Astrocyte (in vitro differentiated cells and primary cell): ENCODE results near the gene COA4. TPM values are rescaled to one million over a fixed set of nuclear protein-coding genes. Genes with fewer than 3 reads are reported as not detected.

Source experiments
- DNase-seq: peaks from one replicate; pipeline ENCODE4 v3.0.0-alpha.2; 2010; ENCODE audit warnings: low read depth
- FAIRE-seq: peaks from 2 replicates; lab custom pipeline; 2011; peaks lifted over from hg19 to GRCh38; lab: Jason Lieb, UNC
- H2AFZ ChIP-seq: 2 replicates; pipeline ENCODE4 v1.6.0; 2012; ENCODE audit warnings: low read depth, low read length, inconsistent platforms
- H3K27ac ChIP-seq: 2 replicates; pipeline ENCODE4 v1.5.1; 2011; ENCODE audit warnings: low read depth, low read length, inconsistent platforms
- H3K27me3 ChIP-seq: 2 replicates; pipeline ENCODE4 v1.6.0; 2011; ENCODE audit warnings: low read length, inconsistent platforms; ENCODE audit not compliant: insufficient read depth
- H3K36me3 ChIP-seq: 2 replicates; pipeline ENCODE4 v1.5.1; 2011; ENCODE audit warnings: low read length, inconsistent platforms; ENCODE audit not compliant: insufficient read depth
- H3K4me1 ChIP-seq: 2 replicates; pipeline ENCODE4 v1.5.1; 2011; ENCODE audit warnings: low read length, inconsistent platforms; ENCODE audit not compliant: insufficient read depth
- H3K4me2 ChIP-seq: 2 replicates; pipeline ENCODE4 v1.6.0; 2012; ENCODE audit warnings: low read length, inconsistent platforms
- H3K4me3 ChIP-seq: 2 replicates; pipeline ENCODE4 v1.5.1; 2011; ENCODE audit warnings: low read depth, mild to moderate bottlenecking, low read length, inconsistent platforms; ENCODE audit not compliant: insufficient read depth
- H3K79me2 ChIP-seq: 2 replicates; pipeline ENCODE4 v1.6.0; 2012; ENCODE audit warnings: mild to moderate bottlenecking, low read length, inconsistent platforms; ENCODE audit not compliant: insufficient read depth
- H3K9ac ChIP-seq: 2 replicates; pipeline ENCODE4 v1.6.0; 2012; ENCODE audit warnings: mild to moderate bottlenecking, low read length, inconsistent platforms
- H3K9me3 ChIP-seq: 2 replicates; pipeline ENCODE4 v1.5.1; 2012; ENCODE audit warnings: low read depth, mild to moderate bottlenecking, low read length, inconsistent platforms; ENCODE audit not compliant: insufficient read depth
- H4K20me1 ChIP-seq: 2 replicates; pipeline ENCODE4 v1.6.0; 2012; ENCODE audit warnings: low read length, inconsistent platforms; ENCODE audit not compliant: insufficient read depth
- H3K27ac Mint-ChIP-seq: one replicate; pipeline ENCODE4 v1.8.0; 2021; ENCODE audit warnings: mild to moderate bottlenecking, mixed read lengths; ENCODE audit not compliant: unreplicated experiment
- H3K27me3 Mint-ChIP-seq: one replicate; pipeline ENCODE4 v1.8.0; 2021; ENCODE audit warnings: low read depth, mixed read lengths; ENCODE audit not compliant: unreplicated experiment
- H3K36me3 Mint-ChIP-seq: one replicate; pipeline ENCODE4 v1.8.0; 2021; ENCODE audit warnings: low read depth, mixed read lengths; ENCODE audit not compliant: unreplicated experiment
- H3K4me1 Mint-ChIP-seq: one replicate; pipeline ENCODE4 v1.8.0; 2021; ENCODE audit warnings: low read depth, mixed read lengths; ENCODE audit not compliant: unreplicated experiment
- H3K4me3 Mint-ChIP-seq: one replicate; pipeline ENCODE4 v1.8.0; 2021; ENCODE audit warnings: mild to moderate bottlenecking, moderate library complexity, mixed read lengths; ENCODE audit not compliant: unreplicated experiment
- H3K9me3 Mint-ChIP-seq: one replicate; pipeline ENCODE4 v1.8.0; 2021; ENCODE audit warnings: mild to moderate bottlenecking, mixed read lengths; ENCODE audit not compliant: unreplicated experiment
- CTCF ChIP-seq: IDR thresholded peaks from 2 replicates; pipeline ENCODE4 v1.5.1; 2011; ENCODE audit warnings: low read depth, mild to moderate bottlenecking, inconsistent platforms, low read length, moderate library complexity; ENCODE audit not compliant: insufficient read depth
- EZH2 ChIP-seq: IDR thresholded peaks from 2 replicates; pipeline ENCODE4 v1.6.1; 2012; ENCODE audit warnings: mild to moderate bottlenecking, low read length, inconsistent platforms; ENCODE audit not compliant: insufficient read depth
- total RNA-seq: library from RNA; stranded (reverse); gene quantifications from 2 replicates; pipeline ENCODE4 v1.2.1, GENCODE V29; 2021

COA4 gene
- total RNA-seq, 1 donor from 2014 or later: 59.0 TPM

DNA sequence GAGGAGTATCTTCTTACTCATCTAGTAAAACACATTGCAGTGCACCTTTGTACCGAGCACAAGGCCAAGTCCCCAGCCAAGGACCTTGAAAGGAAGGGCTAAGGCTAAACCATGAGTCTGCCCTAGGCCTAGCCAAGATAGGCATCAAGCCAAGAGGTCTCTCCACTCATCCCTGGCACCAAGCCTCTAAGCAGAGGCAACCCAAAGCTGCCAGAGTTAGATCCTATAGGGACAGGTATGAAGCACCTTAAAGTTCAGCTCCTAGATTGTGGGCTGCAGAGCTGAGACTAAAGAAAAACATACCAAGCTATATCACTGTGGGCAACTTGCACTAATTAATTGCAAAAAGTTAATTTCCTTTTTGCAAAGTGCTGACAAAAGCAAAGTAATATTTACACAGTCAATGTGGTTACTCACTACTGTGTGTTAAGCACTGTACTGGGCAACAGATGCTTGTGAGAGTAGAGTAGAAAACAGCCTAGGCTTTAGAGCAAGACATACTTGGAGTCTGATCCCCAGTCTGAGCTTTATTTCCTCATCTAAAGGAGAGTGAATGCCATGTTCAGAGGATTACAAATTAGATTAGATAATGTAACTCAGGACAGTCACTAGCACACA lies 7.2 kb downstream of the COA4 start:
- H3K36me3 ChIP-seq: peaks cover 12% of the 10 kb centered on the region

GRCh38 chr11:73866586-73866996 lies 10.1 kb downstream of the COA4 start:
- peak; percentile 60 for FAIRE-seq
- Histone ChIP-seq H3K9me3 (no peaks in the 10 kb centered on the region), H3K4me1 (peaks cover 11% of the 10 kb centered on the region), H3K79me2 (no peaks in the 10 kb centered on the region), H3K27ac (peak overlapping the region; percentile 69), H3K4me3 (no peak overlapping the region), H3K4me2 (peak overlapping the region; percentile 47), H3K36me3 (peaks cover 6% of the 10 kb centered on the region), H3K9ac (peak overlapping the region; percentile 63), H3K27me3 (no peaks in the 10 kb centered on the region), H4K20me1 (no peaks in the 10 kb centered on the region), H2AFZ (peak overlapping the region; percentile 8)
- Mint-ChIP-seq H3K36me3 (peaks cover 11% of the 10 kb centered on the region), H3K4me3 (peak overlapping the region; percentile 20), H3K27ac (peak overlapping the region; percentile 66), H3K4me1 (peaks cover 12% of the 10 kb centered on the region), H3K27me3 (no peaks in the 10 kb centered on the region), H3K9me3 (no peaks in the 10 kb centered on the region)
- DNase-seq: peak; percentile 88
- no peak for TF ChIP-seq EZH2
- TF ChIP-seq CTCF: no peak

More for the DNA sequence above, 7.2 kb downstream of the COA4 start:
- H3K27me3 ChIP-seq: no peaks in the 10 kb centered on the region
- H3K9me3 ChIP-seq: no peaks in the 10 kb centered on the region
- Mint-ChIP-seq H3K4me1 (peaks cover 12% of the 10 kb centered on the region), H3K27ac (no peak overlapping the region), H3K27me3 (no peaks in the 10 kb centered on the region), H3K4me3 (no peak overlapping the region), H3K9me3 (no peaks in the 10 kb centered on the region), H3K36me3 (peaks cover 3% of the 10 kb centered on the region)
- H3K27ac ChIP-seq: no peak overlapping the region
- DNase-seq: no peak
- TF ChIP-seq EZH2 (no peak), CTCF (no peak)
- H3K4me1 ChIP-seq: peaks cover 11% of the 10 kb centered on the region
- H3K9ac ChIP-seq: no peak overlapping the region
- peaks cover 17% of the 10 kb centered on the region for H3K79me2 ChIP-seq
- H4K20me1 ChIP-seq: peaks cover 13% of the 10 kb centered on the region
- no peak overlapping the region for H3K4me2 ChIP-seq
- no peak overlapping the region for H3K4me3 ChIP-seq
- no peak for FAIRE-seq
- H2AFZ ChIP-seq: no peak overlapping the region

GRCh38 chr11:73866095-73866579 lies 10.5 kb downstream of the COA4 start:
- Histone ChIP-seq H3K4me1 (peaks cover 11% of the 10 kb centered on the region), H3K27me3 (no peaks in the 10 kb centered on the region), H3K9me3 (no peaks in the 10 kb centered on the region), H3K4me3 (no peak overlapping the region), H2AFZ (no peak overlapping the region), H3K9ac (no peak overlapping the region), H3K36me3 (peaks cover 4% of the 10 kb centered on the region), H3K79me2 (no peaks in the 10 kb centered on the region), H4K20me1 (no peaks in the 10 kb centered on the region), H3K27ac (peak overlapping the region; percentile 69), H3K4me2 (peak overlapping the region; percentile 47)
- Mint-ChIP-seq H3K4me3 (no peak overlapping the region), H3K36me3 (peaks cover 11% of the 10 kb centered on the region), H3K27me3 (no peaks in the 10 kb centered on the region), H3K9me3 (no peaks in the 10 kb centered on the region), H3K27ac (no peak overlapping the region), H3K4me1 (peaks cover 12% of the 10 kb centered on the region)
- TF ChIP-seq EZH2: no peak
- no peak for TF ChIP-seq CTCF
- DNase-seq (peak; percentile 55), FAIRE-seq (no peak)
